GM23248 (cell line): ENCODE measurements around the gene TMEM235.

ENCODE experiments used
- EZH2 ChIP-seq: fragments of 200-600 bp; sonication (generic); IDR thresholded peaks from 2 replicates; pipeline ENCODE4 v1.6.1; 2018; ENCODE audit warnings: antibody characterized with exemption, mild to moderate bottlenecking; ENCODE audit not compliant: insufficient read depth, poor library complexity, severe bottlenecking
- EZH2phosphoT487 ChIP-seq: fragments of 200-600 bp; sonication (generic); IDR thresholded peaks from 2 replicates; pipeline ENCODE4 v1.6.1; 2018; ENCODE audit warnings: antibody characterized with exemption, moderate library complexity, mild to moderate bottlenecking, low read depth; ENCODE audit not compliant: insufficient read depth

GRCh38 chr17:78251773-78252103 lies 20.3 kb downstream of the TMEM235 start:
- TF ChIP-seq EZH2phosphoT487: no peak
- TF ChIP-seq EZH2: no peak
